OCI-LY1 (cell line): ENCODE measurements around the gene GALNTL6.

Experiments used
- H2AFZ ChIP-seq: fragments of 200-600 bp; sonication (generic), shearing (Covaris generic); 2 replicates; pipeline ENCODE4 v1.6.0; 2014; ENCODE audit warnings: antibody characterized with exemption, mild to moderate bottlenecking, low read length
- H3F3A ChIP-seq: fragments of 200-600 bp; sonication (generic), shearing (Covaris generic); 2 replicates; pipeline ENCODE4 v1.6.0; 2014; ENCODE audit warnings: mild to moderate bottlenecking, antibody characterized with exemption, low read length, moderate library complexity; ENCODE audit not compliant: insufficient read depth
- H3K27ac ChIP-seq: fragments of 200-600 bp; sonication (generic); 2 replicates; pipeline ENCODE4 v1.5.1; 2014; ENCODE audit warnings: low read length, mixed run types, mild to moderate bottlenecking, low read depth; ENCODE audit not compliant: poor library complexity, severe bottlenecking
- H3K27me3 ChIP-seq: fragments of 200-600 bp; sonication (generic); 2 replicates; pipeline ENCODE4 v1.6.0; 2014; ENCODE audit warnings: antibody characterized with exemption, mild to moderate bottlenecking, low read length, moderate library complexity; ENCODE audit not compliant: insufficient read depth
- H3K36me3 ChIP-seq: fragments of 200-600 bp; sonication (generic); 2 replicates; pipeline ENCODE4 v1.6.1; 2014; ENCODE audit warnings: mild to moderate bottlenecking, antibody characterized with exemption, low read length, moderate library complexity, mixed read lengths; ENCODE audit not compliant: insufficient read depth
- H3K4me1 ChIP-seq: fragments of 200-600 bp; sonication (generic); 2 replicates; pipeline ENCODE4 v1.5.1; 2014; ENCODE audit warnings: mild to moderate bottlenecking, low read length, moderate library complexity; ENCODE audit not compliant: insufficient read depth, severe bottlenecking
- H3K4me2 ChIP-seq: fragments of 200-600 bp; sonication (generic), shearing (Covaris generic); 2 replicates; pipeline ENCODE4 v1.6.1; 2014; ENCODE audit warnings: low read length
- H3K4me3 ChIP-seq: fragments of 200-600 bp; sonication (generic); 2 replicates; pipeline ENCODE4 v1.5.1; 2014; ENCODE audit warnings: low read length, low read depth, mild to moderate bottlenecking, mixed read lengths; ENCODE audit not compliant: poor library complexity, severe bottlenecking
- H3K79me2 ChIP-seq: fragments of 200-600 bp; shearing (Covaris generic); 2 replicates; pipeline ENCODE4 v1.6.1; 2016; ENCODE audit warnings: mixed run types, low read length, mixed read lengths; ENCODE audit not compliant: insufficient read depth
- H3K9ac ChIP-seq: fragments of 200-600 bp; sonication (generic), shearing (Covaris generic); 2 replicates; pipeline ENCODE4 v1.6.1; 2014; ENCODE audit warnings: mild to moderate bottlenecking, low read length, mixed read lengths
- H3K9me2 ChIP-seq: fragments of 200-600 bp; sonication (generic), shearing (Covaris generic); 2 replicates; pipeline ENCODE4 v1.6.1; 2014; ENCODE audit warnings: low read depth, mild to moderate bottlenecking, low read length, mixed read lengths
- H3K9me3 ChIP-seq: fragments of 200-600 bp; shearing (Covaris generic); 2 replicates; pipeline ENCODE4 v1.6.1; 2014; ENCODE audit warnings: low read length, mixed read lengths
- H4K20me1 ChIP-seq: fragments of 200-600 bp; sonication (generic), shearing (Covaris generic); 2 replicates; pipeline ENCODE4 v1.6.0; 2016; ENCODE audit warnings: mild to moderate bottlenecking, low read length; ENCODE audit not compliant: insufficient read depth
- EZH2 ChIP-seq: fragments of 200-600 bp; sonication (generic), shearing (Covaris generic); IDR thresholded peaks from 2 replicates; pipeline ENCODE4 v1.8.0; 2017; ENCODE audit warnings: borderline replicate concordance, mixed run types, mild to moderate bottlenecking, antibody characterized with exemption, low read length, moderate library complexity, mixed read lengths
- TF ChIP-seq, protein P1 (sequence below): fragments of 200-600 bp; sonication (generic), shearing (Covaris generic); IDR thresholded peaks from 2 replicates; pipeline ENCODE4 v1.5.1; 2017; ENCODE audit warnings: mild to moderate bottlenecking, antibody characterized with exemption, low read length, moderate library complexity, mixed read lengths

The GALNTL6 gene

DNA sequence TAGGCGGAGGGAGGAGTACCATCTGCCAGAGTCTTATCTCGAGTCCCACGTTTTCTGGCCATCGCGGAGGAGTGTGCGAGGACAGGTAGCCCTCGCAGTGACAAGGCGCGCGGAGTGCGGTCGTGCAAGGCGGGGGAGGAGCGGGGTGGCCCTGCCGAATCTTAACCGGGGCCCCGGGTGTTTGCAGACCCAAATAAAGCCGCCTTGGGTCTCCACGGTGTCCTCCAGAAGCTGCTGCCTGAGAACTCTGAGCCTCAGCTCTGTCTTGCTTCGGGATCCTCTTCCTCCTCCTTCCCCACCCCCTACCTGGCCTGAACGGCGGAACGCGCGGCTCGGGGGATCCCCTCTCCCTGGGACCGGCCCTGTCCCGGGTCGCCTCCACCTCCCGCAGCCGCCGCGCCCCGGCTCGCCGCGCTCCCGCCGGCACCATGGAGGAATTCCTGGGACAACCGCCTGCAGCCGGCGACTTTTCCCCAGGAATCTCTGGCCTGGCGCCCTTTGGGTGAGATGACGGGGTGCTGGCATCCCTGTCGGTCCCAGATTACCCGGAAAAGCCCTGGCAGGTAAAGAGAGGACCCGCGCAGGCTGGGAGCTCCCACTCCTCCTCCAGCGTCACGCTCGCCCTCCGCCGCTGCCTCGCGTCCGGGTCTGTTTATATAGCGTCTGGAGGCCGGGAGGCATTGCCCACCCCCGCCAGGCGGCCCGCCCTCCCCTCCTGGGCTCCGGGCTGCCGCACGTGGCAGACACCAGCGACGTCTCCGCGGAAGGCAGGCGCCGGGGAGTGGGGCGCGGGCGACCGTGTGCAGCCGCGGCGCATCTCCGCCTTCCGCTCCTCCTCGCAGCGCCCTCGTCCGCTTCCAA, at the start of gene GALNTL6:
GALNTL6 (plus strand) TSS at position 740 of the 861 bp plus-strand sequence.
- Histone ChIP-seq H3F3A (no peaks in the 10 kb centered on the region), H4K20me1 (no peaks in the 10 kb centered on the region), H3K9me2 (no peaks in the 10 kb centered on the region), H3K36me3 (no peaks in the 10 kb centered on the region), H3K4me1 (peaks cover 11% of the 10 kb centered on the region), H3K4me3 (no peak within 1 kb of the TSS), H3K9me3 (no peaks in the 10 kb centered on the region), H3K9ac (no peak within 1 kb of the TSS), H3K27me3 (no peaks in the 10 kb centered on the region), H3K27ac (no peak within 1 kb of the TSS), H3K79me2 (no peaks in the 10 kb centered on the region), H2AFZ (no peak within 1 kb of the TSS), H3K4me2 (no peak within 1 kb of the TSS)
- TF ChIP-seq, protein P1, sequence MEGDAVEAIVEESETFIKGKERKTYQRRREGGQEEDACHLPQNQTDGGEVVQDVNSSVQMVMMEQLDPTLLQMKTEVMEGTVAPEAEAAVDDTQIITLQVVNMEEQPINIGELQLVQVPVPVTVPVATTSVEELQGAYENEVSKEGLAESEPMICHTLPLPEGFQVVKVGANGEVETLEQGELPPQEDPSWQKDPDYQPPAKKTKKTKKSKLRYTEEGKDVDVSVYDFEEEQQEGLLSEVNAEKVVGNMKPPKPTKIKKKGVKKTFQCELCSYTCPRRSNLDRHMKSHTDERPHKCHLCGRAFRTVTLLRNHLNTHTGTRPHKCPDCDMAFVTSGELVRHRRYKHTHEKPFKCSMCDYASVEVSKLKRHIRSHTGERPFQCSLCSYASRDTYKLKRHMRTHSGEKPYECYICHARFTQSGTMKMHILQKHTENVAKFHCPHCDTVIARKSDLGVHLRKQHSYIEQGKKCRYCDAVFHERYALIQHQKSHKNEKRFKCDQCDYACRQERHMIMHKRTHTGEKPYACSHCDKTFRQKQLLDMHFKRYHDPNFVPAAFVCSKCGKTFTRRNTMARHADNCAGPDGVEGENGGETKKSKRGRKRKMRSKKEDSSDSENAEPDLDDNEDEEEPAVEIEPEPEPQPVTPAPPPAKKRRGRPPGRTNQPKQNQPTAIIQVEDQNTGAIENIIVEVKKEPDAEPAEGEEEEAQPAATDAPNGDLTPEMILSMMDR, result no peak
- TF ChIP-seq EZH2, result no peak

DNA sequence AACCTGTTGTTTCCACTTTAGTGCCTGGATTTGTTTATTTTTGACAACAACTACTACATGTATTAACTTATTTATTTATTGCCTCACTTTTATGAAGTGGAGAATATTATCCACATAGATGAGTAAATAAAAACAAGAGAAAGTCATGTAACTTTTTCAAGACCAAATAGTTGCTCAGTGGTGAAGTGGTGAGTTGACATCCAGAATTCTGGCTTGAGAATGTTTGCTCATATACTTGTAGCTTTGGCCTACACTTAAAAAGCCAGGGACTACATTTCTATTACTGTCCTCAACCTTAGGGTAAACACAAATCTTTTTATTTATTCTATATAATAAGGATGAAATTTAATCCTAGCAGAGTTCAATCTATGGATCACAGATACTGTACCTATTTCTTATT, 47.7 kb upstream of the GALNTL6 start:
- Histone ChIP-seq H3K27me3 (no peaks in the 10 kb centered on the region), H3F3A (no peaks in the 10 kb centered on the region), H3K79me2 (no peaks in the 10 kb centered on the region), H3K27ac (no peak overlapping the region), H3K4me1 (no peaks in the 10 kb centered on the region), H3K9ac (no peak overlapping the region), H3K9me2 (no peaks in the 10 kb centered on the region), H3K4me2 (no peak overlapping the region), H3K36me3 (no peaks in the 10 kb centered on the region), H4K20me1 (no peaks in the 10 kb centered on the region), H3K9me3 (no peaks in the 10 kb centered on the region), H3K4me3 (no peak overlapping the region), H2AFZ (no peak overlapping the region)
- TF ChIP-seq, protein P1, result no peak
- no peak for TF ChIP-seq EZH2

DNA sequence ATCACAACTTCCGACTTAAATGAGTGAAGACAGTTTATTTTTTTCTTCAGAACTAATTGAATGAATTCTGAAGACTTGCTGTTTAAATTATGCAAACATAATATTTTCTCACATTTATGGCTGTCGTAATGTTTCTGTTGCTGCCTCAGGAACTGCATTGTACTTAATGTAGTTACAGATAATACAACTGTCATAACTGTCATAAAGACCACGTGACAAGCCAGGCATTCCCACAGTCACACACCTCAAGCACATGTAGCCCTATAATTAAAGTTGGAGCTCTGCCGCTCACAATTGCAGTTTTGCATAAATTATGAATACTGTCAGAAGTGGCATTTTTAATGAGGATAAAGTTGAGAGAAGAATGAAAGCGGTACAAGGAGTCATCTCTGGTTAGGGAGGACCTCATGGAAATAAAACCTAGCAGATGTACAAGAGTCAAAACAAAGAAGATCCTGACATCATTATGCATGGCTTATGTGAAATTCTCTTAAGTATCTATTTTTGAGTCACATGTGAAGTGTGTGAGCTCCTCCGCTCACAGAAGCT, 38.5 kb upstream of the GALNTL6 start:
- no peaks in the 10 kb centered on the region for H3K79me2 ChIP-seq
- no peaks in the 10 kb centered on the region for H3K36me3 ChIP-seq
- no peaks in the 10 kb centered on the region for H3F3A ChIP-seq
- no peak overlapping the region for H3K9ac ChIP-seq
- no peak overlapping the region for H2AFZ ChIP-seq
- no peaks in the 10 kb centered on the region for H3K9me2 ChIP-seq
- no peaks in the 10 kb centered on the region for H4K20me1 ChIP-seq
- TF ChIP-seq, protein P1, result no peak
- no peak for TF ChIP-seq EZH2
- H3K27ac ChIP-seq, result no peak overlapping the region
- no peaks in the 10 kb centered on the region for H3K27me3 ChIP-seq
- no peak overlapping the region for H3K4me3 ChIP-seq
- no peak overlapping the region for H3K4me2 ChIP-seq
- no peaks in the 10 kb centered on the region for H3K4me1 ChIP-seq
- no peaks in the 10 kb centered on the region for H3K9me3 ChIP-seq
